Nephron (organoid): ENCODE data around the gene PHLDB3.

Source experiments
- H3K27ac Mint-ChIP-seq, 3 experiments: 2 replicates each; pipeline ENCODE4 v1.8.0; 2020; ENCODE audit warnings: mixed read lengths in 3 of 3, mild to moderate bottlenecking in 2 of 3, moderate library complexity in 1 of 3
- H3K27me3 Mint-ChIP-seq: 2 replicates; pipeline ENCODE4 v1.8.0; 2021; ENCODE audit warnings: low read depth, mild to moderate bottlenecking, moderate library complexity, mixed read lengths
- H3K36me3 Mint-ChIP-seq: 2 replicates; pipeline ENCODE4 v1.8.0; 2020; ENCODE audit warnings: low read depth, mixed read lengths
- H3K4me1 Mint-ChIP-seq: 2 replicates; pipeline ENCODE4 v1.8.0; 2020; ENCODE audit warnings: mixed read lengths
- H3K4me3 Mint-ChIP-seq, 3 experiments: 2 replicates each; pipeline ENCODE4 v1.8.0; 2020; ENCODE audit warnings: mild to moderate bottlenecking in 3 of 3, mixed read lengths in 3 of 3, moderate library complexity in 2 of 3
- H3K9me3 Mint-ChIP-seq: 2 replicates; pipeline ENCODE4 v1.8.0; 2020; ENCODE audit warnings: mixed read lengths
- CTCF ChIP-seq, 3 experiments: fragments of 200-600 bp; sonication (generic); IDR thresholded peaks; one replicate each; pipeline ENCODE4 v1.5.0; 2021; ENCODE audit warnings: antibody characterized with exemption in 3 of 3; ENCODE audit not compliant: unreplicated experiment in 3 of 3

Gene PHLDB3

DNA sequence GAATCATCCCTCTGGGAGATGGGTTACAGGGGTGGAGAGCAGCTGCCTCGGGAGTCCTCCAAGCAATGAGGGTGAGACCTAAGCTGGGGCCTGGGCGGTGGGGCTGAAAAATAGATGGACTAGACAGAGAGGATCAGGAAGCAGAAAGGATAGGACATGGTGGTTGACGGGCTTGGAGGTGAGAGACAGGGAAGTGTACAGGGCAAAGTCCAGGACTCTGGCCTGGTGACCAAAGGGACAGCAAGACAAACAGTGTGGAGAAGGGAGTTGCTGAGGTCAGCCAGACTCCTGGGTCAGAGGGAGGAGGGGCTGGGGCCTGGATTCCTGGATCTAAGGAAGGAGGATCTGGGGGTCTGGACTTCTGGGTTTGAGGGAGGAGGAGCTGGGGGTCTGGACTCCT lies 5.5 kb downstream of the PHLDB3 start:
- peak overlapping the region; percentile 10 to 71 (median 17) for H3K4me3 Mint-ChIP-seq
- no peak for TF ChIP-seq CTCF (IDR thresholded peaks at IDR 0.05; ENCODE audit: unreplicated experiment in 3 of 3)
- H3K27ac Mint-ChIP-seq, result peak overlapping the region; percentile 87 to 96 (median 94)
- H3K9me3 Mint-ChIP-seq, result no peaks in the 10 kb centered on the region
- H3K4me1 Mint-ChIP-seq, result peaks cover 47% of the 10 kb centered on the region
- H3K36me3 Mint-ChIP-seq, result peaks cover 26% of the 10 kb centered on the region
- H3K27me3 Mint-ChIP-seq, result peaks cover 18% of the 10 kb centered on the region

DNA sequence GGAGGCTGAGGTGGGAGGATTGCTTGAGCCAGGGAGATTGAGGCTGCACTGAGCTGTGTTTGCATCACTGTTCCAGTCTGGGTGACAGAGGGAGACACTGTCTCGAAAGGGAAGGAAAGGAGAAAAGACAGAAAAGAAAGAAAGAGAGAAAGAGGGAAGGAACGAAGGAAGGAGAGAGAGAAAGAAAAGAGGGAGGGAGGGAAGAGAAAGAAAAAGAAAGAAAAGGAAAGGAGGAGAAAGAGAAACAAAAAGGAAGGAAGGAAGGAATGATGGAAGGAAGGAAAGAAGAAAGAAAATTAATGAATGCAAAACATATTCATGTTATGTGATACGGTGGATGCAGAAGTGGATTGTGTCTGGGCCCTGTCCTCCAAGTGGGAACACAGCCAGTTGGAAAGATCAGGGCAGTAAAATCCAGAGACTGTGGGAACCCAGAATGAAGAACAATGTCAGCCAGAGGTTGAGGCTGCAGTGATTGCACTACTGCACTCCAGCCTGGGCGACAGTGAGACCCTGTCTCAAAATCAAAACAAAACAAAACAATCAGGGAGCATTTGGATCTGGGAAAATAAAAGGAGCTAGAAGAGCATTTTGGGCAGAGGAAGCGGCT lies 6.2 kb downstream of the PHLDB3 start:
- Mint-ChIP-seq H3K36me3 (peaks cover 26% of the 10 kb centered on the region), H3K4me1 (peaks cover 40% of the 10 kb centered on the region), H3K27me3 (peaks cover 13% of the 10 kb centered on the region), H3K27ac (peak overlapping the region; percentile 87 to 96 (median 94)), H3K4me3 (peak overlapping the region; percentile 19 to 71 (median 53)), H3K9me3 (no peaks in the 10 kb centered on the region)
- TF ChIP-seq CTCF (IDR thresholded peaks at IDR 0.05; ENCODE audit: unreplicated experiment in 3 of 3), result no peak

- Mint-ChIP-seq H3K36me3 (peaks cover 26% of the 10 kb centered on the region), H3K4me3 (no peak overlapping the region), H3K4me1 (peaks cover 31% of the 10 kb centered on the region), H3K27ac (peak overlapping the region; percentile 68 to 94 (median 84)), H3K9me3 (no peaks in the 10 kb centered on the region), H3K27me3 (peaks cover 3% of the 10 kb centered on the region)
- TF ChIP-seq CTCF (IDR thresholded peaks at IDR 0.05; ENCODE audit: unreplicated experiment in 3 of 3), result no peak
Measured at GRCh38 chr19:43496960-43497359, 7.6 kb downstream of the PHLDB3 start.

DNA sequence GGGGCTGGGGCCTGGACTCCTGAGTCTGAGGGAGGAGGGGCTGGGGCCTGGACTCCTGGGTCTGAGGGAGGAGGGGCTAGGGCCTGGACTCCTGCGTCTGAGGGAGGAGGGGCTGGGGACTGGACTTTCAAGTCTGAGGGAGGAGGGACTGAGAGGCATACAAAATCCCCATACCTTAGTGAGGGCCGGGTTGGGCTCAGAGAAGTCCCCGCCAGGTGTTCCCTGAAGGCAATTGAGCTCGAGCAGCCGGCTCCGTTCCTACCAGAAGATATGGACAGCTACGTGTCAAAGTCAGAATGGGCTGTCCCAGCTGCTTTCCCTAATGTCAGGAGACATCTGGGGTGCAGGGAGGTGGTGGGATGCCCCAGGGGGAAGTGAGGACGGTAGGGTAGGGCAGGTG lies 9.5 kb downstream of the PHLDB3 start:
- Mint-ChIP-seq H3K4me3 (no peak overlapping the region), H3K4me1 (peaks cover 23% of the 10 kb centered on the region), H3K9me3 (no peaks in the 10 kb centered on the region), H3K27ac (no peak overlapping the region), H3K27me3 (peaks cover 3% of the 10 kb centered on the region), H3K36me3 (peaks cover 22% of the 10 kb centered on the region)
- no peak for TF ChIP-seq CTCF (IDR thresholded peaks at IDR 0.05; ENCODE audit: unreplicated experiment in 3 of 3)

DNA sequence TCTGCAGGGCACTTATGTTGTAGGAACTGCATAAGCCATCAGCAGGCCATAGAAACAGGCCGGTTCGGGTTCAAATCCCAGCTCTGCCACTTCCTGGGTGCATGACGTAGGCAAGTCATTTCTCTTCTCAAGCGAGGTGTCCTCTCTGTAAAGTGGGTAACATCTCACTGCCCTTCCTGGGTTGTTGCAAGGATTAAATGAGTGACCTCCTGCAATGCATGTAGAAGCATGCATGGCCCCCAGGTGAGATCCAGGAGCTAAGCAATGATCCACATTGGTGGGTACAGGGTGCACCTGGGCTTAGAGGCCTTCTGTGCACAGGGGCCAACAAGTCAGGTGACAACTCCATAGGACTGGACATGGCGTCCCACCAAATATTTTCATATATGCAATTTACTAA lies 13.8 kb downstream of the PHLDB3 start:
- no peak overlapping the region for H3K27ac Mint-ChIP-seq
- H3K4me3 Mint-ChIP-seq, result no peak overlapping the region
- H3K9me3 Mint-ChIP-seq, result no peaks in the 10 kb centered on the region
- H3K27me3 Mint-ChIP-seq, result no peaks in the 10 kb centered on the region
- peaks cover 5% of the 10 kb centered on the region for H3K4me1 Mint-ChIP-seq
- peaks cover 3% of the 10 kb centered on the region for H3K36me3 Mint-ChIP-seq
- no peak for TF ChIP-seq CTCF (IDR thresholded peaks at IDR 0.05; ENCODE audit: unreplicated experiment in 3 of 3)

DNA sequence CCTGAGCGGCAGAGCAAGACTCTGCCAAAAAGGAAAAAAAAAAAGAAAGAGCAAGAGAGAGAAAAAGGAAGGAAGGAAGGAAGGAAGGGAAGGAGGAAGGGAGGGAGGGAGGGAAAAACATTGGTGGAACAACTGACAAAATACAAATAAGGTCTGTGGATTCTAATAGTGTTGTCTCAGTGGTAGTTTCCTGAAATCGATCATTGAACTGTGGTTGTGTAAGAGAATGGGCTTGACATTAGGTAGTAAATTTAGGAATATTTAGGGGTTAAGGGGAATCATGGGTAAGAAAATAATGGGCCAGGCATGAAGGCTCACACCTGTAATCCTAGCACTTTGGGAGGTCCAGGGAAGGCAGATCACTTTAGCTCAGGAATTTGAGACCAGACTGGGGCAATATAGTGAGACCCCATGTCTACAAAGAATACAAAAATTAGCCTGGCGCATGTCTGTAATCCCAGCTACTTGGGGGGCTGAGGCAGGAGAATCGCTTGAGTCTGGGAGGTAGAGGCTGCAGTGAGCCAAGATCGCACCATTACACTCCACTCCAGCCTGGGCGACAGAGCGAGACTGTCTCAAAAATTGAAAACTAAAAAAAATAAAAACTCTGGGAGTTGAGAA lies 14.5 kb downstream of the PHLDB3 start:
- no peak overlapping the region for H3K4me3 Mint-ChIP-seq
- no peak for TF ChIP-seq CTCF (IDR thresholded peaks at IDR 0.05; ENCODE audit: unreplicated experiment in 3 of 3)
- H3K36me3 Mint-ChIP-seq, result no peaks in the 10 kb centered on the region
- peaks cover 5% of the 10 kb centered on the region for H3K4me1 Mint-ChIP-seq
- no peaks in the 10 kb centered on the region for H3K27me3 Mint-ChIP-seq
- no peaks in the 10 kb centered on the region for H3K9me3 Mint-ChIP-seq
- peak overlapping the region in 2 of 3 experiments; percentile 50 to 85 for H3K27ac Mint-ChIP-seq
